ENCODE results near the gene DIS3.
A peak's percentile ranks its signal among the peaks of the same experiment; 100 is the strongest.
"Not testable (repeated sequence)": the region's sequence is repeated elsewhere in the genome, so short reads cannot be mapped to it uniquely, and the experiment has no call there.

DIS3 gene

GRCh38 chr13:72808917-72809500, 27.3 kb upstream of the DIS3 start:
- Histone ChIP-seq H3K4me1 (no peaks in the 10 kb centered on the region), H3K36me3 (peaks cover 17% of the 10 kb centered on the region), H3K27me3 (no peaks in the 10 kb centered on the region), H3K9me3 (no peaks in the 10 kb centered on the region), H3K4me3 (ENCODE audit: low read depth, low read length) (no peak overlapping the region)
- DNase-seq = no peak
- TF ChIP-seq, protein P1, sequence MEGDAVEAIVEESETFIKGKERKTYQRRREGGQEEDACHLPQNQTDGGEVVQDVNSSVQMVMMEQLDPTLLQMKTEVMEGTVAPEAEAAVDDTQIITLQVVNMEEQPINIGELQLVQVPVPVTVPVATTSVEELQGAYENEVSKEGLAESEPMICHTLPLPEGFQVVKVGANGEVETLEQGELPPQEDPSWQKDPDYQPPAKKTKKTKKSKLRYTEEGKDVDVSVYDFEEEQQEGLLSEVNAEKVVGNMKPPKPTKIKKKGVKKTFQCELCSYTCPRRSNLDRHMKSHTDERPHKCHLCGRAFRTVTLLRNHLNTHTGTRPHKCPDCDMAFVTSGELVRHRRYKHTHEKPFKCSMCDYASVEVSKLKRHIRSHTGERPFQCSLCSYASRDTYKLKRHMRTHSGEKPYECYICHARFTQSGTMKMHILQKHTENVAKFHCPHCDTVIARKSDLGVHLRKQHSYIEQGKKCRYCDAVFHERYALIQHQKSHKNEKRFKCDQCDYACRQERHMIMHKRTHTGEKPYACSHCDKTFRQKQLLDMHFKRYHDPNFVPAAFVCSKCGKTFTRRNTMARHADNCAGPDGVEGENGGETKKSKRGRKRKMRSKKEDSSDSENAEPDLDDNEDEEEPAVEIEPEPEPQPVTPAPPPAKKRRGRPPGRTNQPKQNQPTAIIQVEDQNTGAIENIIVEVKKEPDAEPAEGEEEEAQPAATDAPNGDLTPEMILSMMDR (IDR thresholded peaks at IDR 0.05; ENCODE audit: low read depth, low read length) = peak; percentile 40; the same call in 1 of the 2 replicates

DNA sequence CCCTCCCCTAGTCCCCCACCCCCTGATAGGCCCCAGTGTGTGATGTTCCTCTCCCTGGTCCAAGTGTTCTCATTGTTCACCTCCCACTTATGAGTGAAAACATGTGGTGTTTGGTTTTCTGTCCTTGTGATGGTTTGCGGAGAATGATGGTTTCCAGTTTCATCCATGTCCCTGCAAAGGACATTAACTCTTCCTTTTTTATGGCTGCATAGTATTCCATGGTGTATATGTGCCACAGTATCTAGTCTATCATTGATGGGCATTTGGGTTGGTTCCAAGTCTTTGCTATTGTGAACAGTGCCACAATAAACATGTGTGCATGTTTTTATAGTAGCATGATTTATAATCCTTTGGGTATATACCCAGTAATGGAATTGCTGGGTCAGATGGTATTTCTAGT, 24.8 kb upstream of the DIS3 start:
- peaks cover 17% of the 10 kb centered on the region for H3K36me3 ChIP-seq
- not testable (repeated sequence) for H3K9me3 ChIP-seq; H3K4me3 ChIP-seq (ENCODE audit: low read depth, low read length); DNase-seq; H3K4me1 ChIP-seq; H3K27me3 ChIP-seq

- Histone ChIP-seq H3K36me3 (peaks cover 17% of the 10 kb centered on the region), H3K4me3 (ENCODE audit: low read depth, low read length) (no peak overlapping the region), H3K9me3 (no peaks in the 10 kb centered on the region), H3K4me1 (no peaks in the 10 kb centered on the region), H3K27me3 (no peaks in the 10 kb centered on the region)
- TF ChIP-seq, protein P1 (IDR thresholded peaks at IDR 0.05; ENCODE audit: low read depth, low read length) = no peak
- no peak for DNase-seq
Observed at GRCh38 chr13:72805676-72806346, 24.1 kb upstream of the DIS3 start.

- Histone ChIP-seq H3K4me3 (ENCODE audit: low read depth, low read length) (no peak overlapping the region), H3K4me1 (no peaks in the 10 kb centered on the region), H3K36me3 (peaks cover 21% of the 10 kb centered on the region), H3K9me3 (no peaks in the 10 kb centered on the region), H3K27me3 (no peaks in the 10 kb centered on the region)
- TF ChIP-seq, protein P1 (IDR thresholded peaks at IDR 0.05; ENCODE audit: low read depth, low read length) = no peak
- no peak for DNase-seq
Observed at GRCh38 chr13:72804301-72804700, 22.6 kb upstream of the DIS3 start.

DNA sequence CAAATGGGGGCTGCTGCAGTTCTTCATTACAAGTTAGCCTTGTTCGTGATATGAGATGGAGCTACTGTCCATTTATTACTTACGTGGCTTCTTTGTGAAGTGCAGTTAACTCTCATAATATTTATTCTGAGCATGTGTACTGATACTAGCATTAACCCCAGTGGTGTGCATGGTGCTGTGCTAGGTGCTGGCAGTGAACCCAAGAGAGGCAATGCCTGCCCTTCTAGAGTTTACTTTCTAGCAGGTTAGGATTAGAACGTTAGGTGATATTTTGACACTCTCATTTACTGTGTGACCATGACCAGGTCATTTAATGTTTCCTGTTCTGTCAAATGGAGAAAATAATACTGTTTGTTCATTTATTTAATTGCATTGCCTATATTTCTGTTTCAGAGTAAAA, 17.1 kb upstream of the DIS3 start:
- H3K4me3 ChIP-seq (ENCODE audit: low read depth, low read length) = no peak overlapping the region
- TF ChIP-seq, protein P1 (IDR thresholded peaks at IDR 0.05; ENCODE audit: low read depth, low read length) = no peak
- H3K4me1 ChIP-seq = no peaks in the 10 kb centered on the region
- no peak for DNase-seq
- H3K36me3 ChIP-seq = peaks cover 42% of the 10 kb centered on the region
- no peaks in the 10 kb centered on the region for H3K27me3 ChIP-seq
- no peaks in the 10 kb centered on the region for H3K9me3 ChIP-seq

DNA sequence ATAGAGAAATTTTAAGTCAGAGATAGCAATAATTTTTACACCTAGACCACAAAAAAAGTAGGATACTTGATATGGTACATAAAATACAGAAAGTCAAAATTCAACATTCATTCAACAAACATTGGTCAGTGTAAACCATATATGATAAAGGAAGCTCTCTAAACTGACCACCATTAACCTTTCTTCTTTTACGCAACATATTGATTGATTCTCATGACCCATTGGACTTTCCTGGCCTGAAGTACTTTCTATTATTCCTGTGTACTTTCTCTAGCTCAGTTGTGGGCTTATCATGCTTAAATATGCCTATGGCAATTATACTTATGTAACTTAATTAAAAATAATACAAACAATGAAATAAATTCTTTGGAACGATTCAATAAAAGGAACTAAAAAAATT, 10.9 kb upstream of the DIS3 start:
- no peaks in the 10 kb centered on the region for H3K4me1 ChIP-seq
- TF ChIP-seq, protein P1 (IDR thresholded peaks at IDR 0.05; ENCODE audit: low read depth, low read length) = no peak
- DNase-seq = no peak
- H3K9me3 ChIP-seq = no peaks in the 10 kb centered on the region
- H3K27me3 ChIP-seq = no peaks in the 10 kb centered on the region
- H3K4me3 ChIP-seq (ENCODE audit: low read depth, low read length) = no peak overlapping the region
- H3K36me3 ChIP-seq = peaks cover 37% of the 10 kb centered on the region

Data from BE2C (cell line).